Uterus (tissue), 4 donors: ENCODE data around the gene MAT1A. TPM values are rescaled to one million over a fixed set of nuclear protein-coding genes. Genes with fewer than 3 reads are reported as not detected.

Source experiments
- DNase-seq, 2 donors: peaks; one replicate each; pipeline ENCODE4 v3.0.0-alpha.2; 2019 to 2020
- H3K27ac ChIP-seq, 2 donors: fragments of 200-600 bp; sonication (generic); 1 replicate in 1 of 2; 2 replicates in 1 of 2; pipeline ENCODE4 v1.5.1; 2016 to 2018
- H3K27me3 ChIP-seq, 2 donors: fragments of 200-600 bp; sonication (generic); one replicate each; pipeline ENCODE4 v1.5.1; 2018 to 2019; ENCODE audit warnings: control low read depth in 1 of 2
- H3K36me3 ChIP-seq, 2 donors: fragments of 200-600 bp; sonication (generic); one replicate each; pipeline ENCODE4 v1.5.1; 2019; ENCODE audit warnings: control low read depth in 1 of 2
- H3K4me1 ChIP-seq, 2 donors: fragments of 200-600 bp; sonication (generic); one replicate each; pipeline ENCODE4 v1.5.1; 2018 to 2019; ENCODE audit warnings: control low read depth in 1 of 2
- H3K4me3 ChIP-seq, 2 donors: fragments of 200-600 bp; sonication (generic); 1 replicate in 1 of 2; 2 replicates in 1 of 2; pipeline ENCODE4 v1.5.1; 2018 to 2019; ENCODE audit warnings: mild to moderate bottlenecking in 1 of 2
- H3K9me3 ChIP-seq, 2 donors: fragments of 200-600 bp; sonication (generic); one replicate each; pipeline ENCODE4 v1.5.1; 2019; ENCODE audit warnings: control low read depth in 1 of 2
- CTCF ChIP-seq, 4 experiments: fragments of 200-600 bp in 2 of 4; fragments of 450-650 bp in 2 of 4; sonication (generic) in 2 of 4; IDR thresholded peaks; one replicate each; pipeline ENCODE4 v1.5.1; 2016 to 2019; ENCODE audit warnings: antibody characterized with exemption in 4 of 4, mild to moderate bottlenecking in 2 of 4, moderate library complexity in 1 of 4
- POLR2A ChIP-seq, 2 donors: fragments of 450-650 bp; IDR thresholded peaks; one replicate each; pipeline ENCODE4 v1.6.1; 2016; ENCODE audit warnings: antibody characterized with exemption in 2 of 2, mild to moderate bottlenecking in 1 of 2, moderate library complexity in 1 of 2
- intact Hi-C: fragments of 100-400 bp; cut with DNase I; formaldehyde crosslinking; loops from one replicate; pipeline ENCODE4 v1.15.1; 2023; ENCODE audit warnings: low total_unique reads
- total RNA-seq, 4 donors: library from RNA; depleted of rRNA in 3 of 4; stranded (reverse); fragments of >200 nt in 3 of 4; gene quantifications; one replicate each; pipeline versions ENCODE4 v1.1.0 to v1.2.4, GENCODE V29; 2014 to 2023
- donor health status: DM: yes; HTN: yes; CAD: no.

The MAT1A gene
- total RNA-seq, 4 donors from 2014 or later = 0.21 TPM; not detected in 3

DNA sequence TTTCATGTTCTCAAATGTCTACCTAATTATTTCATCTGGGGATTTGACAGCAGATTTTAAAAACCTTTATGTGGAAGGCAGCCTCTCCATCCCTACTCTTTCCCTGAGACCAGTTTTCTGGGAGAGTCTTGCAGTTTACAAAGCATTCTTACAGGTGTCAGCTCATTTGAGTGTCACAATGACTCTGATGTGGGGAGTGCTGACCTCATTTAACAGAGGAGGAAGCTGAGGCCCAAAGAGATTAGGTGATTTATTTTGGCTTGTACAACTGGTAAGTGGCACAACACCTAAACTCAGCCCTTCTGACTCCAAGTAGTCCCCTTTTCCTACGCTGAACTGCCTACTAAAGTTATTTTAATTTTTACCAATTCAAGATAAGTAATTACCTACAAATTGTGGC lies 33.3 kb upstream of the MAT1A start:
- no peaks in the 10 kb centered on the region for H3K4me1 ChIP-seq
- intact Hi-C loops = no loop called here
- no peak for TF ChIP-seq POLR2A (IDR thresholded peaks at IDR 0.05)
- no peak for TF ChIP-seq CTCF (IDR thresholded peaks at IDR 0.05)
- no peak for DNase-seq
- no peak overlapping the region for H3K4me3 ChIP-seq
- H3K36me3 ChIP-seq = no peaks in the 10 kb centered on the region
- no peak overlapping the region for H3K27ac ChIP-seq
- H3K27me3 ChIP-seq = no peaks in the 10 kb centered on the region
- no peaks in the 10 kb centered on the region for H3K9me3 ChIP-seq

DNA sequence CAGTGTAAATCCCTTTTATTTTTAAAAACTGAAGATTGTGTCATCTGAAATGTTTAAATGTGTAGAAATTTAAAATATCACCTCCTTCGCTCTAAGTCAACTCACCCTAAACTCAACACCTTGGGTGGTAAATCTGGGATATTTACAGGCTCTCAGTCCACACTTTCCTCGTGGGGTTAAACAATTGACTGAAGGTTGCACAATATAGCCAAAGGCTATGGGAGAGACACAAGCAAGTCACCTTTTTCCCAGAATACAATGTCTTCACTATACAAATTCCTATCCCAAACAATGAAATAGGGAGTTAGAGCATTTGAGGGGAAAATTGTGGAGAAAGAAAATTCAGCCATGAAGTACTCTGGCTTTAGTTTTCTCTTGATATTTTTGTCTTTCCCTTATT lies 32.7 kb upstream of the MAT1A start:
- Histone ChIP-seq H3K4me1 (no peaks in the 10 kb centered on the region), H3K9me3 (no peaks in the 10 kb centered on the region), H3K27me3 (no peaks in the 10 kb centered on the region), H3K36me3 (no peaks in the 10 kb centered on the region), H3K4me3 (no peak overlapping the region), H3K27ac (no peak overlapping the region)
- TF ChIP-seq CTCF (IDR thresholded peaks at IDR 0.05) (no peak), POLR2A (IDR thresholded peaks at IDR 0.05) (no peak)
- DNase-seq = no peak
- intact Hi-C loops = no loop called here

GRCh38 chr10:80321183-80321582 lies 31.7 kb upstream of the MAT1A start:
- Histone ChIP-seq H3K36me3 (no peaks in the 10 kb centered on the region), H3K9me3 (no peaks in the 10 kb centered on the region), H3K27me3 (no peaks in the 10 kb centered on the region), H3K4me1 (no peaks in the 10 kb centered on the region), H3K4me3 (no peak overlapping the region), H3K27ac (no peak overlapping the region)
- no peak for DNase-seq
- TF ChIP-seq CTCF (IDR thresholded peaks at IDR 0.05) (no peak), POLR2A (IDR thresholded peaks at IDR 0.05) (no peak)
- intact Hi-C loops = no loop called here

DNA sequence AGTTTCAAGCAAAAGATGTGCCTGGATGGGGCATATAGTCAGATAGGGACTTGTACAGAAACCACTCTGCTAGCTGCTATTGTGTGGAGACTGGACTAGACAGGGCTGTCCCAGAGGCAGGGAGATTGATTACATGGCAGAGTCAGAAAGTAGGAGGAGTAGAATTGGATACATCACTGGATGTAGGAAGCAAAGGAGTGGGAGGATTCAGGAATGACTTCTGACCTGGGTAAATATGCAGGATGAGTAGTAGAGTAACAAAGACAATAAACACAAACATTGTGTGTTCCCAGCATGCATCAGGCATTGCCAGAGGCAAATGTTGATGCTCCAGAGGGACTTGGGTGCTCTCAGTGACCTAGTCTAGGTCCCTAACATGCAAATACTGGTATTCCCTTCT lies 30.9 kb upstream of the MAT1A start:
- Histone ChIP-seq H3K27ac (no peak overlapping the region), H3K36me3 (no peaks in the 10 kb centered on the region), H3K4me1 (no peaks in the 10 kb centered on the region), H3K4me3 (no peak overlapping the region), H3K27me3 (no peaks in the 10 kb centered on the region), H3K9me3 (no peaks in the 10 kb centered on the region)
- no peak for DNase-seq
- intact Hi-C loops = no loop called here
- TF ChIP-seq POLR2A (IDR thresholded peaks at IDR 0.05) (no peak), CTCF (IDR thresholded peaks at IDR 0.05) (no peak)

GRCh38 chr10:80319725-80320290 lies 30.4 kb upstream of the MAT1A start:
- intact Hi-C loops = no loop called here
- Histone ChIP-seq H3K4me3 (no peak overlapping the region), H3K9me3 (no peaks in the 10 kb centered on the region), H3K27me3 (no peaks in the 10 kb centered on the region), H3K36me3 (no peaks in the 10 kb centered on the region), H3K4me1 (no peaks in the 10 kb centered on the region), H3K27ac (no peak overlapping the region)
- DNase-seq = no peak
- TF ChIP-seq POLR2A (IDR thresholded peaks at IDR 0.05) (no peak), CTCF (IDR thresholded peaks at IDR 0.05) (no peak)
